OCI-LY7 (cell line): ENCODE data around the gene CCDC134.
"Not testable (repeated sequence)": the region's sequence is repeated elsewhere in the genome, so short reads cannot be mapped to it uniquely, and the experiment has no call there.

ENCODE experiments used
- CTCF ChIP-seq: fragments of 200-600 bp; sonication (generic); conservative IDR thresholded peaks from 2 replicates; pipeline ENCODE4 v1.5.1; 2014; ENCODE audit warnings: mild to moderate bottlenecking, antibody characterized with exemption, low read length, moderate library complexity, mixed read lengths
- EZH2phosphoT487 ChIP-seq: fragments of 200-600 bp; sonication (generic); IDR thresholded peaks from 2 replicates; pipeline ENCODE4 v1.6.1; 2018; ENCODE audit warnings: low read depth, borderline replicate concordance, mild to moderate bottlenecking, mixed run types, antibody characterized with exemption, low read length, moderate library complexity, mixed read lengths

DNA sequence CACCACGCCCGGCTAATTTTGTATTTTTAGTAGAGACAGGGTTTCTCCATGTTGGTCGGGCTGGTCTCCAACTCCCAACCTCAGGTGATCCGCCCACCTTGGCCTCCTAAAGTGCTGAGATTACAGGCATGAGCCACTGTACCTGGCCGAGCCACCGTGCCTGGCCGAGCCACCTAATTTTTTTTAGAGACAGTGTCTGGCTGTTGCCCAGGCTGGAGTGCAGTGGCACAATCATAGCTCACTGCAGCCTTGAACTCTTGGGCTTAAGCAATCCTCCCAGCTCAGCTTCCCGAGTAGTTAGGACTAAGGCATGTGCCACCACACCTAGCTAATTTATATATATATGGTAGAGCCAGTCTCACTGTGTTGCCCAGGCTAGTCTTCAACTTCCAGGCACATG, 35.0 kb downstream of the CCDC134 start:
- TF ChIP-seq EZH2phosphoT487, CTCF: not testable (repeated sequence)
